DND-41 (cell line): ENCODE data around the gene TTC29.

Source experiments
- ATAC-seq: fragments of 200-7000 bp; cut with Tn5 transposase; 3 replicates; pipeline ENCODE4 v1.9.1; 2021; ENCODE audit warnings: low read depth; ENCODE audit not compliant: insufficient read depth
- DNase-seq: peaks from one replicate; pipeline ENCODE4 v3.0.0-alpha.2; 2020
- H2AFZ ChIP-seq: 2 replicates; pipeline ENCODE4 v1.6.0; 2012; ENCODE audit warnings: low read depth, low read length
- H3K27ac ChIP-seq: 2 replicates; pipeline ENCODE4 v1.5.1; 2012; ENCODE audit warnings: low read length, inconsistent platforms
- H3K27me3 ChIP-seq: fragments of 200-600 bp; sonication (generic); 2 replicates; pipeline ENCODE4 v1.6.0; 2012; ENCODE audit warnings: low read length, mild to moderate bottlenecking, inconsistent platforms; ENCODE audit not compliant: insufficient read depth, poor library complexity
- H3K36me3 ChIP-seq: 2 replicates; pipeline ENCODE4 v1.5.1; 2012; ENCODE audit warnings: low read length, inconsistent platforms; ENCODE audit not compliant: insufficient read depth
- H3K4me1 ChIP-seq: 2 replicates; pipeline ENCODE4 v1.5.1; 2012; ENCODE audit warnings: mild to moderate bottlenecking, low read length; ENCODE audit not compliant: insufficient read depth
- H3K4me2 ChIP-seq: 2 replicates; pipeline ENCODE4 v1.6.0; 2012; ENCODE audit warnings: mild to moderate bottlenecking, moderate library complexity, low read length, inconsistent platforms; ENCODE audit not compliant: insufficient read depth
- H3K4me3 ChIP-seq, 2 experiments: fragments of 200-600 bp in 1 of 2; shearing (Covaris generic) in 1 of 2; 2 replicates each; pipeline ENCODE4 v1.5.1; 2012 to 2016; ENCODE audit warnings: inconsistent platforms in 2 of 2, low read length in 2 of 2, mild to moderate bottlenecking in 2 of 2, low read depth in 1 of 2, moderate library complexity in 1 of 2
- H3K79me2 ChIP-seq: 2 replicates; pipeline ENCODE4 v1.6.0; 2012; ENCODE audit warnings: low read length, inconsistent platforms; ENCODE audit not compliant: insufficient read depth
- H3K9ac ChIP-seq: 2 replicates; pipeline ENCODE4 v1.6.0; 2012; ENCODE audit warnings: low read depth, mild to moderate bottlenecking, inconsistent platforms, low read length, moderate library complexity
- H3K9me3 ChIP-seq: 2 replicates; pipeline ENCODE4 v1.5.1; 2012; ENCODE audit warnings: low read length, moderate library complexity, mild to moderate bottlenecking, inconsistent platforms; ENCODE audit not compliant: insufficient read depth, severe bottlenecking
- H4K20me1 ChIP-seq: 2 replicates; pipeline ENCODE4 v1.6.0; 2012; ENCODE audit warnings: low read length; ENCODE audit not compliant: insufficient read depth
- CTCF ChIP-seq: IDR thresholded peaks from 2 replicates; pipeline ENCODE4 v1.5.1; 2012; ENCODE audit warnings: borderline replicate concordance, low read length, moderate library complexity, mild to moderate bottlenecking; ENCODE audit not compliant: poor library complexity, severe bottlenecking; ENCODE audit errors: extremely low read depth
- EZH2 ChIP-seq: IDR thresholded peaks from 3 replicates; pipeline ENCODE4 v1.6.1; 2012; ENCODE audit warnings: borderline replicate concordance, low read depth, mild to moderate bottlenecking, moderate library complexity, low read length, inconsistent platforms; ENCODE audit not compliant: severe bottlenecking

The TTC29 gene

GRCh38 chr4:146883070-146883469 is 62.6 kb downstream of the TTC29 start:
- Histone ChIP-seq H3K4me1 (no peaks in the 10 kb centered on the region), H3K9me3 (no peaks in the 10 kb centered on the region), H3K4me2 (no peak overlapping the region), H2AFZ (no peak overlapping the region), H3K79me2 (no peaks in the 10 kb centered on the region), H3K36me3 (no peaks in the 10 kb centered on the region), H4K20me1 (no peaks in the 10 kb centered on the region), H3K27ac (no peak overlapping the region), H3K9ac (no peak overlapping the region), H3K4me3 (no peak overlapping the region), H3K27me3 (no peaks in the 10 kb centered on the region)
- DNase-seq (no peak), ATAC-seq (no peak)
- TF ChIP-seq CTCF: no peak
- TF ChIP-seq EZH2: no peak

GRCh38 chr4:146857298-146857697 is 88.4 kb downstream of the TTC29 start:
- Histone ChIP-seq H3K9ac (no peak overlapping the region), H3K4me3 (no peak overlapping the region), H3K4me2 (no peak overlapping the region), H3K4me1 (no peaks in the 10 kb centered on the region), H3K27me3 (no peaks in the 10 kb centered on the region), H2AFZ (no peak overlapping the region), H3K27ac (no peak overlapping the region), H3K79me2 (no peaks in the 10 kb centered on the region), H4K20me1 (no peaks in the 10 kb centered on the region), H3K9me3 (no peaks in the 10 kb centered on the region), H3K36me3 (no peaks in the 10 kb centered on the region)
- no peak for ATAC-seq
- DNase-seq: no peak
- TF ChIP-seq CTCF (no peak), EZH2 (no peak)

GRCh38 chr4:146855761-146856160 is 89.9 kb downstream of the TTC29 start:
- H3K36me3 ChIP-seq: no peaks in the 10 kb centered on the region
- ATAC-seq (no peak), DNase-seq (no peak)
- no peaks in the 10 kb centered on the region for H3K79me2 ChIP-seq
- H4K20me1 ChIP-seq: no peaks in the 10 kb centered on the region
- no peak overlapping the region for H3K27ac ChIP-seq
- no peaks in the 10 kb centered on the region for H3K9me3 ChIP-seq
- H3K4me1 ChIP-seq: no peaks in the 10 kb centered on the region
- no peak overlapping the region for H3K4me2 ChIP-seq
- H3K4me3 ChIP-seq: no peak overlapping the region
- H3K9ac ChIP-seq: no peak overlapping the region
- TF ChIP-seq CTCF: no peak
- no peak for TF ChIP-seq EZH2
- no peaks in the 10 kb centered on the region for H3K27me3 ChIP-seq
- no peak overlapping the region for H2AFZ ChIP-seq

- Histone ChIP-seq H2AFZ (no peak overlapping the region), H3K79me2 (no peaks in the 10 kb centered on the region), H3K9ac (no peak overlapping the region), H3K9me3 (no peaks in the 10 kb centered on the region), H3K36me3 (no peaks in the 10 kb centered on the region), H3K4me3 (no peak overlapping the region), H3K4me1 (no peaks in the 10 kb centered on the region), H3K27me3 (no peaks in the 10 kb centered on the region), H4K20me1 (no peaks in the 10 kb centered on the region), H3K4me2 (no peak overlapping the region), H3K27ac (no peak overlapping the region)
- ATAC-seq: no peak
- no peak for DNase-seq
- TF ChIP-seq EZH2: no peak
- no peak for TF ChIP-seq CTCF
Measured at GRCh38 chr4:146852360-146852759, 93.3 kb downstream of the TTC29 start.
